HepG2 (cell line): ENCODE results near the gene GPD1. TPM values are rescaled to one million over a fixed set of nuclear protein-coding genes. Genes with fewer than 3 reads are reported as not detected.

ENCODE experiments used
- CREBL2 ChIP-seq: sonication (generic); formaldehyde crosslinking; IDR thresholded peaks from 2 replicates; pipeline ENCODE4 v1.8.1; 2023; ENCODE audit warnings: missing genetic modification reagents, mild to moderate bottlenecking, borderline replicate concordance
- ESRRA ChIP-seq: sonication (generic); formaldehyde crosslinking; IDR thresholded peaks from 2 replicates; pipeline ENCODE4 v1.5.1; 2020; ENCODE audit warnings: mild to moderate bottlenecking, low read depth, missing genetic modification reagents
- MXD3 ChIP-seq: IDR thresholded peaks from 2 replicates; pipeline ENCODE4 v1.6.1; 2016; ENCODE audit warnings: mild to moderate bottlenecking, missing biosample characterization, missing genetic modification reagents
- NR0B2 ChIP-seq: sonication (generic); formaldehyde crosslinking; IDR thresholded peaks from 2 replicates; pipeline ENCODE4 v1.4.0; 2020; ENCODE audit warnings: mild to moderate bottlenecking, missing genetic modification reagents
- PAWR ChIP-seq: sonication (generic); formaldehyde crosslinking; IDR thresholded peaks from 2 replicates; pipeline ENCODE4 v1.4.0; 2020; ENCODE audit warnings: missing genetic modification reagents, mild to moderate bottlenecking, borderline replicate concordance
- RFXANK ChIP-seq: IDR thresholded peaks from 2 replicates; pipeline ENCODE4 v1.6.1; 2016
- ZBTB26 ChIP-seq: IDR thresholded peaks from 2 replicates; pipeline ENCODE4 v1.6.1; 2016; ENCODE audit warnings: missing compliant biosample characterization, missing genetic modification reagents, borderline replicate concordance
- polyA plus RNA-seq, 8 experiments: library from polyadenylated mRNA; depleted of rRNA in 3 of 8; stranded (reverse) in 7 of 8; unstranded in 1 of 8; fragments of >200 nt; fragmentation: Illumina TruSeq in 4 of 8; extraction: Trizol in 4 of 8; gene quantifications; 2 replicates each; pipeline versions ENCODE4 v1.2.1 to v1.2.3, GENCODE V29; 2011 to 2016; ENCODE audit warnings: low read depth in 4 of 8, missing spikeins in 1 of 8, mixed read lengths in 1 of 8; ENCODE audit not compliant: insufficient read depth in 1 of 8
- total RNA-seq, 5 experiments: library from RNA; depleted of rRNA; stranded (reverse); fragments of >200 nt; fragmentation: Illumina TruSeq; extraction: Trizol; gene quantifications; 2 replicates each; pipeline ENCODE4 v1.2.3, GENCODE V29; 2016; ENCODE audit warnings: low read depth in 1 of 5

Gene GPD1
- total and polyA plus RNA-seq, 2 of the 13 experiments (the other 11 are each of a cell fraction or from before 2014, with no cell fraction given) = 3.7 to 30.6 TPM

- peak; percentile 10; the same call in 1 of the 2 replicates for TF ChIP-seq ZBTB26 (CRISPR knock-in tag)
- TF ChIP-seq MXD3 (CRISPR knock-in tag) = peak; percentile 85; the same call in 1 of the 2 replicates
- peak; percentile 81; the same call in 1 of the 2 replicates for TF ChIP-seq CREBL2 (CRISPR knock-in tag)
- TF ChIP-seq PAWR = no peak
- 0 out of 2 replicates have a peak, but pooled peaks have one; percentile 61 for TF ChIP-seq ESRRA (CRISPR knock-in tag)
- peak; percentile 74; the same call in 1 of the 2 replicates for TF ChIP-seq NR0B2 (CRISPR knock-in tag)
- peak; percentile 100 for TF ChIP-seq RFXANK (CRISPR knock-in tag)
These were observed 8.1 kb downstream of the GPD1 start, which contains the start of gene COX14 (continued) for GRCh38 chr12:50111693-50112455.
